ENCODE data around the gene GPR25. TPM values are rescaled to one million over a fixed set of nuclear protein-coding genes. Genes with fewer than 3 reads are reported as not detected.

Gene GPR25
- total RNA-seq, 4 donors from 2014 or later, result not detected

DNA sequence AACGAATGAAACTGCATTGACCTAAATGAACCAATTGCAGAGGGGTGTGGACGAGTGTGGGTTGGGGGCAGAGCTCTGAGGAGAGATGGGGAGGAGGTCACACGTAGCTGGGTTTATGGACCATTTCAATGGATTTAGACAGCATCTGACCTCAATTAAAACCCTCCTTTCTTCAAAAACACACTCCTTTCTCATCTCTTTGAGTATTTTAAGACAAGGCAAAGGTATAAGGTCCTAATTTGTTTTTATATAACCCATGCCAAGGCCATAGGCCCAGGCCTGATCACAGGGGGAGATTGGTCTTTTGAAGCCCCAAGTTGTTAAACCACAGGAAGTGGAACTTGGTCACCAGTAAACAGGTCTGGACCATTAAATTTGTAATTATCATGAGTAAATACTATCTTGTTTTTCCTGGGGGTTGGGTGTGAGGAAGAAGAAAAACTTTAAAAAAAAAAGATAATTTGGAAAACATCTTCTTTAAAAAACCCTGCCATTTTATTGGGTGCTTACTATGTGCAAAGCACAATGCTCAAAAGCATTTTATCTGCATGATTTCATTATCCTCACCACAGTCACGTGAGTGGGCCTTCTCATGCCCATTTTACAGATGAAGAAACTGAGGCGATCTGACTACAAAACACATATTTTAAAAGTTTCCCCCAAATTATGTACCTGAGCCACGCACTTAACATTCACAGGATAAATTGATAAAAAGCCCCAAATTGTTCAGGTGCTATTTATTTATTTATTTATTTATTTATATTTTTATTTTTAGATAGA lies 13.0 kb downstream of the GPR25 start:
- no peaks in the 10 kb centered on the region for H3K36me3 ChIP-seq
- ATAC-seq, result no peak
- no peak for TF ChIP-seq POLR2AphosphoS5 (IDR thresholded peaks at IDR 0.05)
- TF ChIP-seq EP300 (IDR thresholded peaks at IDR 0.05), result no peak
- TF ChIP-seq POLR2A (IDR thresholded peaks at IDR 0.05), result no peak
- no peak for TF ChIP-seq CTCF (IDR thresholded peaks at IDR 0.05)
- H3K4me3 ChIP-seq, result no peak overlapping the region
- WGBS, 2 donors (ENCODE audit: low coverage in 1 of 2), result 94 to 95% methylated on average over 5 to 6 of the region's 6 CpGs
- H3K4me1 ChIP-seq, result peaks cover 0 to 3% (median 0%) of the 10 kb centered on the region in 3 donors
- H3K9me3 ChIP-seq, result no peaks in the 10 kb centered on the region
- peaks cover 34% of the 10 kb centered on the region for H3K27me3 ChIP-seq
- H3K27ac ChIP-seq, result no peak overlapping the region

GRCh38 chr1:200886594-200886993 lies 13.8 kb downstream of the GPR25 start:
- TF ChIP-seq EP300 (IDR thresholded peaks at IDR 0.05), result no peak
- TF ChIP-seq CTCF (IDR thresholded peaks at IDR 0.05), result no peak
- TF ChIP-seq POLR2A (IDR thresholded peaks at IDR 0.05), result no peak
- no peak for TF ChIP-seq POLR2AphosphoS5 (IDR thresholded peaks at IDR 0.05)
- peaks cover 0 to 11% (median 6%) of the 10 kb centered on the region in 3 donors for H3K4me1 ChIP-seq
- no peak overlapping the region for H3K4me3 ChIP-seq
- no peak overlapping the region for H3K27ac ChIP-seq
- 82% methylated on average over 2 of the region's 2 CpGs; no CpG with 5 or more reads in 1 of the 2 donors for WGBS, 2 donors (ENCODE audit: low coverage in 1 of 2)
- peaks cover 42% of the 10 kb centered on the region for H3K27me3 ChIP-seq
- no peak for ATAC-seq
- H3K36me3 ChIP-seq, result no peaks in the 10 kb centered on the region
- H3K9me3 ChIP-seq, result no peaks in the 10 kb centered on the region

GRCh38 chr1:200887036-200887435 lies 14.3 kb downstream of the GPR25 start:
- Histone ChIP-seq H3K9me3 (no peaks in the 10 kb centered on the region), H3K27me3 (peaks cover 47% of the 10 kb centered on the region), H3K4me1 (peaks cover 0 to 15% (median 10%) of the 10 kb centered on the region in 3 donors), H3K4me3 (no peak overlapping the region), H3K36me3 (no peaks in the 10 kb centered on the region), H3K27ac (no peak overlapping the region)
- ATAC-seq, result no peak
- TF ChIP-seq CTCF (IDR thresholded peaks at IDR 0.05), result no peak
- no peak for TF ChIP-seq POLR2AphosphoS5 (IDR thresholded peaks at IDR 0.05)
- no peak for TF ChIP-seq EP300 (IDR thresholded peaks at IDR 0.05)
- TF ChIP-seq POLR2A (IDR thresholded peaks at IDR 0.05), result no peak
- 60 to 89% methylated on average over 2 to 7 of the region's 11 CpGs for WGBS, 2 donors (ENCODE audit: low coverage in 1 of 2)

DNA sequence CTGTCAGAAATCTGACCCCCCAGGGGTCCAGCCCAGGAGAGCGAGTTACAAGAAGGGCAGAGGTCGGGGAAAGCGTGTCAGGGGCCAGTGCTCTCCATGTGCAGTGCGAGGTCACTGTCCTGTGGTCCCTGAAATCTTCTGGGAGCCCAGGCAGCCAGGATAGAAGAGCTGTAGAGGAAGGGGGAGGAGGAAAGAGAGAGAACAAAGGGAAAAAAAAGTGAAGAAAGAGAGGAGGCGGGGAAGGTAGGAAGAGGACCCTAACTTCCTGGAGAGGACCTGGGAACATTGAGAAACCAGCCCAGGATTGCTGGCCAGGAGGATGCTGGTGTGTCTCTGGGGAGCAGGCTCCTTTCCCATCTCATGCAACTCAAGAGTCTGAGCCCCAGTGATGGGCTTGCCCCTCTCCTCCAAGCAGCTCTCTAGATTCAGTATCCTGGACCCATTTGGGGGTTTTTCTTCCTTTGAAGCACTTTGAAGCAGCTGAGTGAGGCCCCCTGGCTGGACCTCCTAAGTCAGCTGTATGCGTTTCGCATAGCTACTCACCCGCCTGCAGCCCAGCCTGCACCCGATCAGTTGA lies 15.1 kb downstream of the GPR25 start:
- no peak for ATAC-seq

More for the DNA sequence above, 15.1 kb downstream of the GPR25 start:
- Histone ChIP-seq H3K27me3 (peaks cover 55% of the 10 kb centered on the region), H3K27ac (no peak overlapping the region), H3K4me3 (no peak overlapping the region), H3K9me3 (no peaks in the 10 kb centered on the region), H3K36me3 (no peaks in the 10 kb centered on the region), H3K4me1 (peaks cover 0 to 17% (median 10%) of the 10 kb centered on the region in 3 donors)
- no peak for TF ChIP-seq CTCF (IDR thresholded peaks at IDR 0.05)
- TF ChIP-seq POLR2A (IDR thresholded peaks at IDR 0.05), result no peak
- TF ChIP-seq POLR2AphosphoS5 (IDR thresholded peaks at IDR 0.05), result no peak
- no peak for TF ChIP-seq EP300 (IDR thresholded peaks at IDR 0.05)
- 74% methylated on average over 4 of the region's 9 CpGs; no CpG with 5 or more reads in 1 of the 2 donors for WGBS, 2 donors (ENCODE audit: low coverage in 1 of 2)
